Mesenchymal stem cell (in vitro differentiated cells and primary cell): ENCODE measurements around the gene XPNPEP1.
A peak's percentile ranks its signal among the peaks of the same experiment; 100 is the strongest.

Source experiments
- DNase-seq: peaks from one replicate; pipeline ENCODE4 v3.0.0-alpha.2; 2013
- H2AFZ ChIP-seq: one replicate; pipeline ENCODE4 v1.6.1; 2013; ENCODE audit warnings: low read depth, mild to moderate bottlenecking, control low read depth, inconsistent platforms, low read length, moderate library complexity
- H2AK5ac ChIP-seq: 2 replicates; pipeline ENCODE4 v1.6.1; 2013; ENCODE audit warnings: low read length, moderate library complexity, mild to moderate bottlenecking, inconsistent platforms; ENCODE audit not compliant: severe bottlenecking
- H2BK120ac ChIP-seq: one replicate; pipeline ENCODE4 v1.6.1; 2013; ENCODE audit warnings: low read depth, mild to moderate bottlenecking, inconsistent platforms, low read length, moderate library complexity
- H2BK12ac ChIP-seq, 2 experiments: one replicate each; pipeline ENCODE4 v1.6.1; 2013; ENCODE audit warnings: inconsistent platforms in 2 of 2, low read length in 2 of 2, mild to moderate bottlenecking in 2 of 2, moderate library complexity in 2 of 2, control low read depth in 1 of 2
- H2BK15ac ChIP-seq: one replicate; pipeline ENCODE4 v1.6.1; 2013; ENCODE audit warnings: mild to moderate bottlenecking, low read depth, inconsistent platforms; ENCODE audit not compliant: poor library complexity, severe bottlenecking
- H2BK5ac ChIP-seq: 2 replicates; pipeline ENCODE4 v1.6.1; 2013; ENCODE audit warnings: low read depth, mild to moderate bottlenecking, low read length, control low read depth, inconsistent platforms; ENCODE audit not compliant: poor library complexity, severe bottlenecking
- H3K14ac ChIP-seq, 2 experiments: one replicate each; pipeline ENCODE4 v1.6.1; 2013; ENCODE audit warnings: inconsistent platforms in 2 of 2, low read length in 2 of 2, control low read depth in 1 of 2, mild to moderate bottlenecking in 1 of 2, moderate library complexity in 1 of 2
- H3K18ac ChIP-seq, 2 experiments: one replicate each; pipeline ENCODE4 v1.6.1; 2013; ENCODE audit warnings: inconsistent platforms in 2 of 2, low read length in 2 of 2, control low read depth in 1 of 2, low read depth in 1 of 2, mild to moderate bottlenecking in 1 of 2
- H3K23ac ChIP-seq, 2 experiments: one replicate each; pipeline ENCODE4 v1.6.1; 2013; ENCODE audit warnings: inconsistent platforms in 2 of 2, low read length in 2 of 2, mild to moderate bottlenecking in 2 of 2, moderate library complexity in 2 of 2, control low read depth in 1 of 2
- H3K27ac ChIP-seq: 2 replicates; pipeline ENCODE4 v1.5.1; 2013; ENCODE audit warnings: mild to moderate bottlenecking, moderate library complexity, low read length, control low read depth, inconsistent platforms; ENCODE audit not compliant: poor library complexity, severe bottlenecking
- H3K27me3 ChIP-seq, 2 experiments: 2 replicates each; pipeline versions ENCODE4 v1.6.1 to v1.7.0; 2013; ENCODE audit warnings: low read length in 2 of 2, mild to moderate bottlenecking in 2 of 2, moderate library complexity in 2 of 2, control low read depth in 1 of 2, inconsistent platforms in 1 of 2; ENCODE audit not compliant: control insufficient read depth in 1 of 2, insufficient read depth in 1 of 2
- H3K36me3 ChIP-seq, 2 experiments: 2 replicates each; pipeline versions ENCODE4 v1.6.1 to v1.7.0; 2013; ENCODE audit warnings: low read length in 2 of 2, control low read depth in 1 of 2, inconsistent platforms in 1 of 2, low read depth in 1 of 2, mild to moderate bottlenecking in 1 of 2; ENCODE audit not compliant: insufficient read depth in 2 of 2, control insufficient read depth in 1 of 2
- H3K4ac ChIP-seq, 2 experiments: one replicate each; pipeline ENCODE4 v1.6.1; 2013; ENCODE audit warnings: inconsistent platforms in 2 of 2, low read length in 2 of 2, mild to moderate bottlenecking in 2 of 2, moderate library complexity in 2 of 2, control low read depth in 1 of 2, low read depth in 1 of 2
- H3K4me1 ChIP-seq: 2 replicates; pipeline ENCODE4 v1.6.1; 2013; ENCODE audit warnings: low read depth, low read length, control low read depth; ENCODE audit not compliant: control insufficient read depth, insufficient read depth
- H3K4me2 ChIP-seq: 2 replicates; pipeline ENCODE4 v1.6.1; 2013; ENCODE audit warnings: low read length, mild to moderate bottlenecking, inconsistent platforms; ENCODE audit not compliant: poor library complexity, severe bottlenecking
- H3K4me3 ChIP-seq, 2 experiments: 2 replicates each; pipeline versions ENCODE4 v1.5.1 to v1.7.0; 2013; ENCODE audit warnings: low read length in 2 of 2, mild to moderate bottlenecking in 2 of 2, control low read depth in 1 of 2, low read depth in 1 of 2; ENCODE audit not compliant: insufficient read depth in 1 of 2
- H3K79me1 ChIP-seq: replicated peaks from 2 replicates; pipeline ENCODE4 v1.6.1; 2013; ENCODE audit warnings: mild to moderate bottlenecking, control low read depth, low read length, inconsistent platforms; ENCODE audit not compliant: poor library complexity, severe bottlenecking
- H3K9ac ChIP-seq: 2 replicates; pipeline ENCODE4 v1.7.0; 2013; ENCODE audit warnings: mild to moderate bottlenecking, low read length, moderate library complexity
- H3K9me3 ChIP-seq: 2 replicates; pipeline ENCODE4 v1.7.0; 2013; ENCODE audit warnings: mild to moderate bottlenecking, low read length; ENCODE audit not compliant: control insufficient read depth
- H4K8ac ChIP-seq: one replicate; pipeline ENCODE4 v1.6.1; 2013; ENCODE audit warnings: inconsistent platforms, mild to moderate bottlenecking, low read length, moderate library complexity
- H4K91ac ChIP-seq: one replicate; pipeline ENCODE4 v1.6.1; 2013; ENCODE audit warnings: mild to moderate bottlenecking, low read length, inconsistent platforms
- WGBS: methylation state at CpG from one replicate; pipeline ENCODE4 v1.1.7; 2013; ENCODE audit warnings: mixed read lengths; 5-methylcytosine and 5-hydroxymethylcytosine counted together

Gene XPNPEP1

DNA sequence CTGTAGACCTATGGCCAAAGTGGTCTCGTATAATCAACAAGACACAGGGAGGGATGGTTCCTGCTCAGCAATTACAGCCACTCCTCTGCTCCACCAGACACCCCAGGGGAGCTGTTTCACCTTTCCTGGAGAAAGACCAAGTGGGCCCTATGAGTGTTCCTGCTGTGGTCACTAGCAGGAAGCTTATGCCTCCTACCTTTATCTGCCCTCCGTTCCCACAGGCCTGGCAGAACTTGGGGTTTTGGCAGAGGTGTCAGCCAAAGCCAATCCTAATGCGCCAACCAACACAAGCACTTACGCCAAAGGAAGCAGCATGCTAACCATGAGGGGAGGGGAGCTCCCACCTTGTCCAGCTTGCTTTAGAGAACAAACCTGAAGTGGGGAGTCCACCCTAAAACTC, 31.2 kb downstream of the XPNPEP1 start:
- Histone ChIP-seq H3K14ac (no peak overlapping the region), H2BK12ac (no peak overlapping the region), H3K9me3 (no peaks in the 10 kb centered on the region), H4K91ac (no peak overlapping the region), H3K9ac (peak overlapping the region; percentile 77), H3K4me2 (no peak overlapping the region), H3K36me3 (peaks cover 20 to 30% of the 10 kb centered on the region in 2 experiments), H3K18ac (no peak overlapping the region), H3K23ac (no peak overlapping the region), H2BK15ac (no peak overlapping the region), H2AK5ac (no peak overlapping the region), H3K79me1 (peaks cover 32% of the 10 kb centered on the region), H2BK5ac (no peak overlapping the region), H3K4me1 (peaks cover 28% of the 10 kb centered on the region), H3K4ac (no peak overlapping the region), H3K27ac (no peak overlapping the region), H3K4me3 (peak overlapping the region in 1 of 2 experiments; percentile 46), H3K27me3 (no peaks in the 10 kb centered on the region), H2BK120ac (no peak overlapping the region), H2AFZ (no peak overlapping the region), H4K8ac (no peak overlapping the region)
- WGBS: 94% methylated on average over 4 of the region's 4 CpGs
- DNase-seq: no peak

DNA sequence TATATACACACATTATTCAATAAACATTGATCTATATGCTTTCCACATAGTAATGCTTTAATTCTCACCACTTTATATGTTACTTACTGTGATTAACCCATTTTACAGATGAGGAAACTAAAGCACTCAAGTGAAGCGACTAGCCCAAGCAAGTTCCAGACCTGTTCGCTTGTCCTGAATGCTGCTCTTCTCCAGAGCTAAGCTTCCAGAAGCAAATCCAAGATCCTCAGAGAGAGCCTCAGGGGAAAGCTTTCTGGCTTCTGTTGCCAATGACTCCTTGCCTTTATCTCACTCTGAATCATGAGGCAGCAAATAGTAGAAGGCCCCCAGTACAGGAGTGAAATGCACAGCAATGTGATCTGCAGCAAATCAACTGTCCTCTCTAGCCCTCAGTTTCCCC, 32.2 kb downstream of the XPNPEP1 start:
- Histone ChIP-seq H3K36me3 (peaks cover 26 to 37% of the 10 kb centered on the region in 2 experiments), H4K91ac (no peak overlapping the region), H2BK120ac (no peak overlapping the region), H2BK12ac (no peak overlapping the region), H2BK15ac (no peak overlapping the region), H3K9me3 (no peaks in the 10 kb centered on the region), H3K27me3 (no peaks in the 10 kb centered on the region), H3K14ac (no peak overlapping the region), H4K8ac (no peak overlapping the region), H3K27ac (no peak overlapping the region), H2AFZ (no peak overlapping the region), H3K79me1 (peaks cover 34% of the 10 kb centered on the region), H3K4me3 (peak overlapping the region in 1 of 2 experiments; percentile 5), H3K4ac (no peak overlapping the region), H2BK5ac (no peak overlapping the region), H3K23ac (no peak overlapping the region), H3K4me1 (peaks cover 36% of the 10 kb centered on the region), H3K4me2 (no peak overlapping the region), H3K9ac (peak overlapping the region; percentile 53), H2AK5ac (no peak overlapping the region), H3K18ac (no peak overlapping the region)
- no peak for DNase-seq
- WGBS: 97% methylated on average over 2 of the region's 2 CpGs

DNA sequence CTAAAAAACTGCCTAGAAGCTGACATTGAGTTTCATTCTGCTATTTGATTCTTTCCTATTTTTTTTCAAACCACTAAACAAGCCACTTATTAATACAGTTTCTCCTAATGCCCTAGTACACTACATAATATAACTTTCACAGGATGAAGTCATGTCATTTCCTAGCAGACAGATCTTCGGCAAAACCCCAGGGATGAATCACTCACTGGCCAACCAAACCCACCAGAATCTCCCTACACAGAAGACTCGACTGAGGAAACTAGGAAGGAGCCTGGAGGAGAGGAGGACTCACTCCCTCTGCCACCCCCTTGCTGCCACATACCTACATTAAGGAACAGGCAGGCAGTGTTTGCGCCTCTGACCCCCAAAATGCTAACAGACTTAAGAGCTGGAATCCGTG, 33.4 kb downstream of the XPNPEP1 start:
- WGBS: 33% methylated on average over 3 of the region's 4 CpGs
- H3K36me3 ChIP-seq: peaks cover 29 to 49% of the 10 kb centered on the region in 2 experiments

DNA sequence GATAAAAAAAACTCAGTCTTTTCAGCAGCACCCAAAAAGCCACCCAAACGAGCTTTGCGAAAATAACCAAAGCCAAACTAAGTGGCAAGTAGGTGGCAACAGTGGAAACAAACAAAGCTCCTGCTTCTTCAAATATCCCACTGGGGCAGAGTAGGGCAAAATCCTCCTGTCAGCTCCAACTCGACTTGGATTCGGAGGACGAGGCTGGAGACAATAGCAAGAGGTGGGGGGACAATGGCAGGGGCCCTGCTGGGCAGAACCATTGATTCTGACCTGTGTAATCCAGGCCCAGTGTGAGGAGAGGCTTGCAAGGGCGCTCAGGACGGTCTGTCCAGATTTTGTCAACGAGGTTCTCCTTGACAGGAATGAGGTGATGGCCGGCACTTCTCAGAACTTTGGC, 35.5 kb downstream of the XPNPEP1 start:
- H4K91ac ChIP-seq: no peak overlapping the region
- H2BK120ac ChIP-seq: no peak overlapping the region
- no peak overlapping the region for H3K9ac ChIP-seq
- whole genome bisulfite sequencing: 96% methylated on average over 9 of the region's 9 CpGs
- H3K4me3 ChIP-seq: no peak overlapping the region
- no peak overlapping the region for H3K4ac ChIP-seq
- H3K4me1 ChIP-seq: peaks cover 22% of the 10 kb centered on the region
- no peak overlapping the region for H3K4me2 ChIP-seq
- H4K8ac ChIP-seq: no peak overlapping the region
- H2AFZ ChIP-seq: no peak overlapping the region
- H3K9me3 ChIP-seq: no peaks in the 10 kb centered on the region
- no peak for DNase-seq
- H2AK5ac ChIP-seq: peak overlapping the region; percentile 27
- H3K27me3 ChIP-seq: no peaks in the 10 kb centered on the region
- H3K14ac ChIP-seq: no peak overlapping the region
- no peak overlapping the region for H3K23ac ChIP-seq
- peaks cover 35% of the 10 kb centered on the region for H3K79me1 ChIP-seq
- no peak overlapping the region for H3K18ac ChIP-seq
- H2BK5ac ChIP-seq: no peak overlapping the region
- no peak overlapping the region for H2BK12ac ChIP-seq
- no peak overlapping the region for H3K27ac ChIP-seq
- H2BK15ac ChIP-seq: no peak overlapping the region
- H3K36me3 ChIP-seq: peaks cover 34 to 59% of the 10 kb centered on the region in 2 experiments

More for the DNA sequence above, 33.4 kb downstream of the XPNPEP1 start:
- peaks cover 28% of the 10 kb centered on the region for H3K4me1 ChIP-seq
- H3K79me1 ChIP-seq: peaks cover 38% of the 10 kb centered on the region
- peak; percentile 89 for DNase-seq
- no peak overlapping the region for H3K23ac ChIP-seq
- no peak overlapping the region for H4K8ac ChIP-seq
- no peak overlapping the region for H2BK15ac ChIP-seq
- peak overlapping the region; percentile 53 for H3K9ac ChIP-seq
- H3K4me2 ChIP-seq: no peak overlapping the region
- H2BK120ac ChIP-seq: no peak overlapping the region
- no peak overlapping the region for H3K4me3 ChIP-seq
- H2AFZ ChIP-seq: no peak overlapping the region
- H3K4ac ChIP-seq: no peak overlapping the region
- no peak overlapping the region for H4K91ac ChIP-seq
- no peak overlapping the region for H2AK5ac ChIP-seq
- no peaks in the 10 kb centered on the region for H3K27me3 ChIP-seq
- no peak overlapping the region for H3K18ac ChIP-seq
- peak overlapping the region; percentile 43 for H3K27ac ChIP-seq
- no peaks in the 10 kb centered on the region for H3K9me3 ChIP-seq
- H2BK12ac ChIP-seq: peak overlapping the region in 1 of 2 experiments; percentile 45
- H3K14ac ChIP-seq: no peak overlapping the region
- no peak overlapping the region for H2BK5ac ChIP-seq
